ENCODE results near the gene ATRN. TPM values are rescaled to one million over a fixed set of nuclear protein-coding genes. Genes with fewer than 3 reads are reported as not detected.

Gene ATRN
- total RNA-seq, 1 experiment from 2014 or later = 26.1 TPM

GRCh38 chr20:3689978-3690377 is 219.2 kb downstream of the ATRN start:
- Histone ChIP-seq H3K4me2 (ENCODE audit: low read length) (no peak overlapping the region), H3K36me3 (ENCODE audit: low read depth, low read length) (no peaks in the 10 kb centered on the region), H2AFZ (ENCODE audit: low read length) (no peak overlapping the region), H3K27me3 (ENCODE audit: low read length) (no peaks in the 10 kb centered on the region), H3K27ac (ENCODE audit: low read length) (no peak overlapping the region), H3F3A (ENCODE audit: low read length, unreplicated experiment) (no peaks in the 10 kb centered on the region), H3K9ac (ENCODE audit: low read length) (no peak overlapping the region), H3K4me1 (ENCODE audit: insufficient read depth, low read length) (peaks cover 10% of the 10 kb centered on the region), H4K20me1 (ENCODE audit: low read length) (no peaks in the 10 kb centered on the region), H3K9me3 (ENCODE audit: low read length) (no peaks in the 10 kb centered on the region), H3K79me2 (ENCODE audit: low read length) (no peaks in the 10 kb centered on the region), H3K9me2 (replicated peaks; ENCODE audit: low read length) (no peaks in the 10 kb centered on the region), H3K4me3 (ENCODE audit: low read length) (no peak overlapping the region)
- no peak for DNase-seq
- CTCF ChIA-PET = no interaction called here
- no peak for ATAC-seq
- intact Hi-C loops (cut with micrococcal nuclease) = no loop called here
- BruUV-seq (replicated peaks) = no TSS peak
- POLR2A ChIA-PET (ENCODE audit: unreplicated experiment) = no interaction called here
- TF ChIP-seq EZH2phosphoT487 (IDR thresholded peaks at IDR 0.05; ENCODE audit: borderline replicate concordance, low read length) (no peak), EZH2 (IDR thresholded peaks at IDR 0.05; ENCODE audit: low read length, unreplicated experiment) (no peak)
- TF ChIP-seq, protein P1, sequence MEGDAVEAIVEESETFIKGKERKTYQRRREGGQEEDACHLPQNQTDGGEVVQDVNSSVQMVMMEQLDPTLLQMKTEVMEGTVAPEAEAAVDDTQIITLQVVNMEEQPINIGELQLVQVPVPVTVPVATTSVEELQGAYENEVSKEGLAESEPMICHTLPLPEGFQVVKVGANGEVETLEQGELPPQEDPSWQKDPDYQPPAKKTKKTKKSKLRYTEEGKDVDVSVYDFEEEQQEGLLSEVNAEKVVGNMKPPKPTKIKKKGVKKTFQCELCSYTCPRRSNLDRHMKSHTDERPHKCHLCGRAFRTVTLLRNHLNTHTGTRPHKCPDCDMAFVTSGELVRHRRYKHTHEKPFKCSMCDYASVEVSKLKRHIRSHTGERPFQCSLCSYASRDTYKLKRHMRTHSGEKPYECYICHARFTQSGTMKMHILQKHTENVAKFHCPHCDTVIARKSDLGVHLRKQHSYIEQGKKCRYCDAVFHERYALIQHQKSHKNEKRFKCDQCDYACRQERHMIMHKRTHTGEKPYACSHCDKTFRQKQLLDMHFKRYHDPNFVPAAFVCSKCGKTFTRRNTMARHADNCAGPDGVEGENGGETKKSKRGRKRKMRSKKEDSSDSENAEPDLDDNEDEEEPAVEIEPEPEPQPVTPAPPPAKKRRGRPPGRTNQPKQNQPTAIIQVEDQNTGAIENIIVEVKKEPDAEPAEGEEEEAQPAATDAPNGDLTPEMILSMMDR (conservative IDR thresholded peaks at IDR 0.05; ENCODE audit: low read depth, low read length) = no peak

- no TSS peak for BruUV-seq (replicated peaks)
- no peaks in the 10 kb centered on the region for H3F3A ChIP-seq (ENCODE audit: low read length, unreplicated experiment)
- H3K27me3 ChIP-seq (ENCODE audit: low read length) = no peaks in the 10 kb centered on the region
- TF ChIP-seq EZH2phosphoT487 (IDR thresholded peaks at IDR 0.05; ENCODE audit: borderline replicate concordance, low read length) (no peak), EZH2 (IDR thresholded peaks at IDR 0.05; ENCODE audit: low read length, unreplicated experiment) (no peak)
- TF ChIP-seq, protein P1 (conservative IDR thresholded peaks at IDR 0.05; ENCODE audit: low read depth, low read length) = no peak
- H3K27ac ChIP-seq (ENCODE audit: low read length) = no peak overlapping the region
- no peak overlapping the region for H3K4me2 ChIP-seq (ENCODE audit: low read length)
- no peak for ATAC-seq
- peaks cover 10% of the 10 kb centered on the region for H3K4me1 ChIP-seq (ENCODE audit: insufficient read depth, low read length)
- DNase-seq = no peak
- ChIA-PET CTCF (no interaction called here), POLR2A (ENCODE audit: unreplicated experiment) (no interaction called here)
- no peak overlapping the region for H3K9ac ChIP-seq (ENCODE audit: low read length)
- no peaks in the 10 kb centered on the region for H4K20me1 ChIP-seq (ENCODE audit: low read length)
- no peaks in the 10 kb centered on the region for H3K36me3 ChIP-seq (ENCODE audit: low read depth, low read length)
- no peak overlapping the region for H3K4me3 ChIP-seq (ENCODE audit: low read length)
- no peaks in the 10 kb centered on the region for H3K9me2 ChIP-seq (replicated peaks; ENCODE audit: low read length)
- no peak overlapping the region for H2AFZ ChIP-seq (ENCODE audit: low read length)
- intact Hi-C loops (cut with micrococcal nuclease) = no loop called here
- H3K9me3 ChIP-seq (ENCODE audit: low read length) = no peaks in the 10 kb centered on the region
- H3K79me2 ChIP-seq (ENCODE audit: low read length) = no peaks in the 10 kb centered on the region
Measured at GRCh38 chr20:3690413-3690812, 219.6 kb downstream of the ATRN start.

DNA sequence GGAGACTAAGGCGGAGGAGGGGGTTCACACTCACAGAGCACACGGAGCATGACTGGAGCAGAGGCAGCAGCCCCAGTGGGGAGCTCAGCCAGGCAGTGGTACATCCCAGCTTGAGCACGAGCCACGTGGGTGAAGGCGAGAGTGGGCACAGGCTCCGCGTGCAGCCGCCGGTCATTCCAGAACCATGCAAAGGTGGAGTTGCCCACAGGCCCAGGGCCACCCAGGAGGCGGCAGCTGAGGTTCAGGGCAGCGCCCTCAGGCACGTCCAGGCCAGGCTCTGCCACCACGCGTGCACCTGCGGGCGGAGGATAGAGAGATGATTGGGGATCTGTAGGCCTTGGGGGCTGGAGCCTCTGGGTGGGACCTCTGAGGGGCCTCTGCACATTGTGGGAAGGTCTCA is 220.5 kb downstream of the ATRN start:
- ChIA-PET POLR2A (ENCODE audit: unreplicated experiment) (interaction anchor here (0.7 kb wide), 1 partner anchor 15 kb away, joined by 4 read pairs; no protein-coding TSS in a partner anchor), CTCF (no interaction called here)
- DNase-seq (no peak), ATAC-seq (no peak)
- Histone ChIP-seq H3K9ac (ENCODE audit: low read length) (no peak overlapping the region), H3K4me2 (ENCODE audit: low read length) (no peak overlapping the region), H3K9me2 (replicated peaks; ENCODE audit: low read length) (no peaks in the 10 kb centered on the region), H4K20me1 (ENCODE audit: low read length) (no peaks in the 10 kb centered on the region), H3K79me2 (ENCODE audit: low read length) (no peaks in the 10 kb centered on the region), H3K27me3 (ENCODE audit: low read length) (no peaks in the 10 kb centered on the region), H3K9me3 (ENCODE audit: low read length) (no peaks in the 10 kb centered on the region), H3K36me3 (ENCODE audit: low read depth, low read length) (no peaks in the 10 kb centered on the region), H3K27ac (ENCODE audit: low read length) (no peak overlapping the region), H2AFZ (ENCODE audit: low read length) (no peak overlapping the region), H3K4me3 (ENCODE audit: low read length) (no peak overlapping the region), H3F3A (ENCODE audit: low read length, unreplicated experiment) (no peaks in the 10 kb centered on the region), H3K4me1 (ENCODE audit: insufficient read depth, low read length) (peaks cover 10% of the 10 kb centered on the region)
- intact Hi-C loops (cut with micrococcal nuclease) = no loop called here
- BruUV-seq (replicated peaks) = no TSS peak
- no peak for TF ChIP-seq EZH2 (IDR thresholded peaks at IDR 0.05; ENCODE audit: low read length, unreplicated experiment)
- TF ChIP-seq, protein P1 (conservative IDR thresholded peaks at IDR 0.05; ENCODE audit: low read depth, low read length) = no peak
- no peak for TF ChIP-seq EZH2phosphoT487 (IDR thresholded peaks at IDR 0.05; ENCODE audit: borderline replicate concordance, low read length)

All from PC-3 (cell line).